ENCODE measurements around the gene GLI2. TPM values are rescaled to one million over a fixed set of nuclear protein-coding genes. Genes with fewer than 3 reads are reported as not detected.
A peak's percentile ranks its signal among the peaks of the same experiment; 100 is the strongest.

GLI2 gene
- total RNA-seq, 1 experiment from 2014 or later: 41.4 TPM

GRCh38 chr2:120772261-120772660 lies 36.6 kb downstream of the GLI2 start:
- H3K36me3 ChIP-seq (replicated peaks; ENCODE audit: control insufficient read depth, insufficient read depth, low read length): no peaks in the 10 kb centered on the region
- DNase-seq: peak; percentile 53
- H3K4me3 ChIP-seq (ENCODE audit: insufficient read depth, low read depth, low read length): no peak overlapping the region
- H3K27me3 ChIP-seq (ENCODE audit: control insufficient read depth, insufficient read depth, low read length): no peaks in the 10 kb centered on the region

DNA sequence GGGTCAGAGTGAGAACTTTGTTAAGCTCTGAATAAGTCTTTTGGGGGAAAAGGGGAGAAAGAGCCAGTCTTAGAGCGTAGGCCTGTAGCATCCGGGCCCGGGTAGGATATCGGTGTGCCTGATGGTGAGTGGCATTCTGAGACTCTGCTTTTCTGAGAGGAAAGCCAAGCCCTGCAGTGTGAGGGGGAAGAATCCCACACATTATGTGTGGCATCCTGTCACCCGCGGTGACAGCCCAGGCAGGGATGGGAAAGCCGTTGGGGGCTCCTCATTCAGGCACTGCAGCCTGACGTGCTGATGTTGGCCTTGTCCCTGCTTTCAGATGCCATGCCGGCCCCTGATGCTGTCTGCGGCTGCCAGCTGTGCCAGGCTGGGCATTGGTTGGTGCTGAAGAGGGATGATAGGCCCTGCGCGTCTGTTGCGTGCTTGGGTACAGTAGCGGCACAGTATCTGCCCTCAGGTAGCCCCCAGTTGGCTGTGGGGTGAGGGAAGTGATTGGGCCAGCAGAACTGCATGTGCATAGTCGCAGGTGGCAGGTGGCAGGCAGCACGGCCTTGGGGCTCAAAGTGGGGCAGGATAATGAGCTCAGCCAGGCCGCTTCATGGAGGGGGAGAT lies 37.6 kb downstream of the GLI2 start:
- Histone ChIP-seq H3K4me3 (ENCODE audit: insufficient read depth, low read depth, low read length) (no peak overlapping the region), H3K36me3 (replicated peaks; ENCODE audit: control insufficient read depth, insufficient read depth, low read length) (no peaks in the 10 kb centered on the region), H3K27me3 (ENCODE audit: control insufficient read depth, insufficient read depth, low read length) (no peaks in the 10 kb centered on the region)
- peak; percentile 63 for DNase-seq

- Histone ChIP-seq H3K4me3 (ENCODE audit: insufficient read depth, low read depth, low read length) (no peak overlapping the region), H3K36me3 (replicated peaks; ENCODE audit: control insufficient read depth, insufficient read depth, low read length) (no peaks in the 10 kb centered on the region), H3K27me3 (ENCODE audit: control insufficient read depth, insufficient read depth, low read length) (no peaks in the 10 kb centered on the region)
- no peak for DNase-seq
Observed at GRCh38 chr2:120774557-120775160, 39.0 kb downstream of the GLI2 start.

DNA sequence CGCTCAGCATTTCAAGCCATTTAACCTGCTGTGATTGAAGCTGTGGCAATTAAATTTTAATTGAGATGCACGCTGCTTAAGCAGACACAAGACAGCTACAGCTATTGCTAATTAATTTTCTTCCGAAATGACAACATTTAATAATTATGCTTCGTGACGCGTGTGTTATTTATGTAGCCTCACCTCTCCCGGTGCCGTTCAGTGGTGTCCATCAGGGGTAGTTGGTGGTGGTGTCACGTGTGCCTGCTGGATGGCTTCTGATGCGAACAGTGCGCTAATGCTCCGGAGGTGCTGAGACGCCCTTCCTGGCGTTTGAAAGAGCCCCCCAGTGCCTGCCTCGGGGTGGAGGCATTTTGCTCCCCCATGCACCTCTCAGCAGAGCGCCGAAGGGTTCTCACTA lies 39.5 kb downstream of the GLI2 start:
- no peak for DNase-seq
- no peaks in the 10 kb centered on the region for H3K36me3 ChIP-seq (replicated peaks; ENCODE audit: control insufficient read depth, insufficient read depth, low read length)
- H3K4me3 ChIP-seq (ENCODE audit: insufficient read depth, low read depth, low read length): no peak overlapping the region
- no peaks in the 10 kb centered on the region for H3K27me3 ChIP-seq (ENCODE audit: control insufficient read depth, insufficient read depth, low read length)

GRCh38 chr2:120775801-120776589 lies 40.3 kb downstream of the GLI2 start:
- Histone ChIP-seq H3K36me3 (replicated peaks; ENCODE audit: control insufficient read depth, insufficient read depth, low read length) (no peaks in the 10 kb centered on the region), H3K27me3 (ENCODE audit: control insufficient read depth, insufficient read depth, low read length) (no peaks in the 10 kb centered on the region), H3K4me3 (ENCODE audit: insufficient read depth, low read depth, low read length) (no peak overlapping the region)
- DNase-seq: peak; percentile 43

DNA sequence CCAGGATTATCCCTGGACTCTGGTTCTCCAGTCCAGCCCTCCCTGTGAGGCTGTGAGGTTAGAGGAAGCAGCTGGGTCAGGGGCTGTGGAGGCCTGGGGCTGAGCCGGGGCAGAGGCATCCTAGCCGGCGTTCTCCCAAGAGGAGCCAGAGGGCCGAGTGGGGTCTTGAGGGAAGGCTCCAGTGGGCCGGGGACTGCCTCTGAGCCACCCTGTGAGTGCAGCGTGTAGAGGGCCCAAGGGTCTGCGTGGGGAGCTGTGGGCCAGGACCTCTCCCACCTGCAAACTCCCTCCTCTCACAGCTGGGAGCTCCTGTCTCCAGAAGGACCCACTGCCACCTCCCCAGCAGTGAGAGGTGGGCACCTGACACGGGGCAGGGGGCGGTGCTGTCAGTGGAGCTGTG lies 41.0 kb downstream of the GLI2 start:
- H3K27me3 ChIP-seq (ENCODE audit: control insufficient read depth, insufficient read depth, low read length): no peaks in the 10 kb centered on the region
- no peaks in the 10 kb centered on the region for H3K36me3 ChIP-seq (replicated peaks; ENCODE audit: control insufficient read depth, insufficient read depth, low read length)
- DNase-seq: peak; percentile 56
- H3K4me3 ChIP-seq (ENCODE audit: insufficient read depth, low read depth, low read length): no peak overlapping the region

GRCh38 chr2:120777170-120777751 lies 41.6 kb downstream of the GLI2 start:
- DNase-seq: no peak
- H3K27me3 ChIP-seq (ENCODE audit: control insufficient read depth, insufficient read depth, low read length): no peaks in the 10 kb centered on the region

DNA sequence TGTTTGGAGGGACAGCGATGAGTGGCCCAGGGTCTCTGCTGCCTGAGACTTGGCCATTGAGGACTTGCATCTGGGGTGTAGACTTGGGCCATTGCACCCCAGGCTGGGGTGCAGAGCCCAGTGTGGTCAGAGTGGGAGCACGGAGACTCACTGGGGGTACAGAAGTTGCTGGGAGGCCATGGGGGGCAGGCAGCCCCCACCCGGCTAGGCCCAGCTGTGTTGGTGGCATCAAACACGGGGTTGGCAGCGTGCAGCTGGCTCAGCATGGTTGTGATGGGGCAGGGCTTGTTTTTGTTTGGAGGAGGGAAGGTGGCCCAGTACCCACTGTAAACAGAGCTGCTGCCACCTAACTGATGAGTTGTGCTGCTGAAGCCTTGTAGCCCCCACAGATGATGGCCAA lies 42.1 kb downstream of the GLI2 start:
- no peak for DNase-seq
- no peaks in the 10 kb centered on the region for H3K27me3 ChIP-seq (ENCODE audit: control insufficient read depth, insufficient read depth, low read length)
- H3K4me3 ChIP-seq (ENCODE audit: insufficient read depth, low read depth, low read length): no peak overlapping the region
- no peaks in the 10 kb centered on the region for H3K36me3 ChIP-seq (replicated peaks; ENCODE audit: control insufficient read depth, insufficient read depth, low read length)

More at GRCh38 chr2:120777170-120777751, 41.6 kb downstream of the GLI2 start:
- Histone ChIP-seq H3K36me3 (replicated peaks; ENCODE audit: control insufficient read depth, insufficient read depth, low read length) (no peaks in the 10 kb centered on the region), H3K4me3 (ENCODE audit: insufficient read depth, low read depth, low read length) (no peak overlapping the region)

DNA sequence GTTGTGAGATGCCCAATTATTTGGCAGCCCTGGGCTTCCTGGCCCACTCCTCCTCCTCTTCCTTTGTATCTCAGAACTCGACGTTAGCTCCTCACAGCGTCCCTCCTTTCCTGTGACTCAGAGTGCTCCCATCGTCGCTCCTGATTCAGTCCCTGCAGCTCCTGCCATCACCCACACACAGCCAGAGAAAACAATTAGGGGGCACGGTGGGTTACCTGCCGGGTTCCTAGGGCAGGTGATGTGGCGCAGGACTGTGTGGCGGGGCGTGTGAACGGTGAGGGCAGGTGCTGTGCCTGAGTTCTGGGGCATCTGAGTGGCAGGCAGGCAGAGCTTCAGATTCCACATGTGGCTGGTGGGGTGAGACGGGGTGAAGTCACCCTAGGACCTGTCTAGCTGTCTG lies 42.6 kb downstream of the GLI2 start:
- no peak for DNase-seq
- H3K36me3 ChIP-seq (replicated peaks; ENCODE audit: control insufficient read depth, insufficient read depth, low read length): no peaks in the 10 kb centered on the region
- no peaks in the 10 kb centered on the region for H3K27me3 ChIP-seq (ENCODE audit: control insufficient read depth, insufficient read depth, low read length)
- H3K4me3 ChIP-seq (ENCODE audit: insufficient read depth, low read depth, low read length): no peak overlapping the region

DNA sequence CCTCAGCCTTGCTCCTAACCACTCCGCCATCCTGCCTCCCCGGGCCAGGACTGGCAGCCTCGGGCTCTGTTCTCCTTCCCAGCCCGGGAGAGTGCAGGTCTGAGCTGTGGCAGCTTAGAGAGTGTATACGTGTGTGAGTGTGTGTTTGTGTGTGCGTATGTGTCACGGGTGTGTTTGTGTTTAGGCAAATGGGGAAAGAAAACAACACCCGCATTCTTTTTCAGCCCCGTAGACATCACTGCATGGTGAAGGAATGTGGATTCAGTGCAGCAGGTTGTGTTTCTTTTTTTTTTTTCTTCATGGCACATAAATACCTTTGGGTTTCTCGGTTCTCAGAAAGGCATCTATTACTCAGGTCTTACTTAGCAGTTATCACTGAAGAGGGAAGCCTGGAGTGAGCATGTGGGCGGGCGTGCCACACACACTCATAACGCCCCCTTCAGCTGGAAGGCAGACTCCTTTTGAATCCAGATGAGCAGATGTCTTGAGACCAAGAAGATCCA lies 44.2 kb downstream of the GLI2 start:
- Histone ChIP-seq H3K4me3 (ENCODE audit: insufficient read depth, low read depth, low read length) (no peak overlapping the region), H3K27me3 (ENCODE audit: control insufficient read depth, insufficient read depth, low read length) (no peaks in the 10 kb centered on the region; the same call in 1 of the 2 replicates), H3K36me3 (replicated peaks; ENCODE audit: control insufficient read depth, insufficient read depth, low read length) (no peaks in the 10 kb centered on the region)
- DNase-seq: peak; percentile 70

GRCh38 chr2:120780402-120780801 lies 44.7 kb downstream of the GLI2 start:
- H3K36me3 ChIP-seq (replicated peaks; ENCODE audit: control insufficient read depth, insufficient read depth, low read length): no peaks in the 10 kb centered on the region
- no peak overlapping the region for H3K4me3 ChIP-seq (ENCODE audit: insufficient read depth, low read depth, low read length)
- no peak for DNase-seq
- no peaks in the 10 kb centered on the region; the same call in 1 of the 2 replicates for H3K27me3 ChIP-seq (ENCODE audit: control insufficient read depth, insufficient read depth, low read length)

GRCh38 chr2:120783371-120783791 lies 47.7 kb downstream of the GLI2 start:
- no peak overlapping the region for H3K4me3 ChIP-seq (ENCODE audit: insufficient read depth, low read depth, low read length)
- no peaks in the 10 kb centered on the region for H3K36me3 ChIP-seq (replicated peaks; ENCODE audit: control insufficient read depth, insufficient read depth, low read length)
- peak; percentile 45 for DNase-seq
- H3K27me3 ChIP-seq (ENCODE audit: control insufficient read depth, insufficient read depth, low read length): no peaks in the 10 kb centered on the region; the same call in 1 of the 2 replicates

- Histone ChIP-seq H3K36me3 (replicated peaks; ENCODE audit: control insufficient read depth, insufficient read depth, low read length) (no peaks in the 10 kb centered on the region), H3K27me3 (ENCODE audit: control insufficient read depth, insufficient read depth, low read length) (no peaks in the 10 kb centered on the region; the same call in 1 of the 2 replicates), H3K4me3 (ENCODE audit: insufficient read depth, low read depth, low read length) (no peak overlapping the region)
- no peak for DNase-seq
Observed at GRCh38 chr2:120783969-120784372, 48.3 kb downstream of the GLI2 start.
